Measurements from ENCODE around the gene PDE3A. TPM values are rescaled to one million over a fixed set of nuclear protein-coding genes. Genes with fewer than 3 reads are reported as not detected.
A peak's percentile ranks its signal among the peaks of the same experiment; 100 is the strongest.

Gene PDE3A
- total and polyA plus RNA-seq, 4 donors = 1.5 to 15.8 (median 3.4) TPM

- H3K9me3 ChIP-seq (ENCODE audit: control insufficient read depth in 4 of 4, insufficient read depth in 3 of 4, low read length in 3 of 4) = no peaks in the 10 kb centered on the region
- 92 to 95% methylated on average over 5 of the region's 5 CpGs for WGBS, 2 donors
- peak overlapping the region in 1 of 2 donors; percentile 53 for H3K27ac ChIP-seq (ENCODE audit: low read depth in 1 of 2, low read length in 1 of 2)
Measured at GRCh38 chr12:20473133-20473532, 104.8 kb downstream of the PDE3A start.

GRCh38 chr12:20474016-20474415 is 105.7 kb downstream of the PDE3A start:
- no peak for DNase-seq
- H3K36me3 ChIP-seq (ENCODE audit: control insufficient read depth in 4 of 4, insufficient read depth in 4 of 4, low read length in 4 of 4) = no peaks in the 10 kb centered on the region
- WGBS, 2 donors = 95 to 96% methylated on average over 6 of the region's 6 CpGs
- no peak for ATAC-seq (ENCODE audit: insufficient read depth, low FRiP score)
- peaks cover 0 to 29% (median 5%) of the 10 kb centered on the region in 5 donors for H3K4me1 ChIP-seq (ENCODE audit: control insufficient read depth in 5 of 5, insufficient read depth in 5 of 5, low read length in 5 of 5)
- H3K27me3 ChIP-seq (ENCODE audit: control insufficient read depth in 3 of 3, insufficient read depth in 3 of 3, low read length in 2 of 3) = no peaks in the 10 kb centered on the region
- no peak overlapping the region for H3K27ac ChIP-seq (ENCODE audit: low read depth in 1 of 2, low read length in 1 of 2)
- no peak for TF ChIP-seq CTCF (IDR thresholded peaks at IDR 0.05; ENCODE audit: control extremely low read depth, extremely low read depth)
- no peak overlapping the region for H3K9ac ChIP-seq (ENCODE audit: insufficient read depth in 1 of 2, low read length in 2 of 2)
- H3K9me3 ChIP-seq (ENCODE audit: control insufficient read depth in 4 of 4, insufficient read depth in 3 of 4, low read length in 3 of 4) = no peaks in the 10 kb centered on the region
- H3K4me3 ChIP-seq = no peak overlapping the region

More at GRCh38 chr12:20473133-20473532, 104.8 kb downstream of the PDE3A start:
- no peak for DNase-seq
- no peak for TF ChIP-seq CTCF (IDR thresholded peaks at IDR 0.05; ENCODE audit: control extremely low read depth, extremely low read depth)
- peaks cover 0 to 35% (median 8%) of the 10 kb centered on the region in 5 donors for H3K4me1 ChIP-seq (ENCODE audit: control insufficient read depth in 5 of 5, insufficient read depth in 5 of 5, low read length in 5 of 5)
- H3K27me3 ChIP-seq (ENCODE audit: control insufficient read depth in 3 of 3, insufficient read depth in 3 of 3, low read length in 2 of 3) = no peaks in the 10 kb centered on the region
- H3K36me3 ChIP-seq (ENCODE audit: control insufficient read depth in 4 of 4, insufficient read depth in 4 of 4, low read length in 4 of 4) = no peaks in the 10 kb centered on the region
- no peak overlapping the region for H3K4me3 ChIP-seq
- H3K9ac ChIP-seq (ENCODE audit: insufficient read depth in 1 of 2, low read length in 2 of 2) = no peak overlapping the region
- ATAC-seq (ENCODE audit: insufficient read depth, low FRiP score) = no peak

GRCh38 chr12:20474443-20474842 is 106.1 kb downstream of the PDE3A start:
- peak overlapping the region in 1 of 2 donors; percentile 53 for H3K27ac ChIP-seq (ENCODE audit: low read depth in 1 of 2, low read length in 1 of 2)
- H3K27me3 ChIP-seq (ENCODE audit: control insufficient read depth in 3 of 3, insufficient read depth in 3 of 3, low read length in 2 of 3) = no peaks in the 10 kb centered on the region
- peaks cover 0 to 29% (median 5%) of the 10 kb centered on the region in 5 donors for H3K4me1 ChIP-seq (ENCODE audit: control insufficient read depth in 5 of 5, insufficient read depth in 5 of 5, low read length in 5 of 5)
- 78 to 88% methylated on average over 4 of the region's 4 CpGs for WGBS, 2 donors
- H3K4me3 ChIP-seq = no peak overlapping the region
- DNase-seq (no peak), ATAC-seq (ENCODE audit: insufficient read depth, low FRiP score) (no peak)
- H3K36me3 ChIP-seq (ENCODE audit: control insufficient read depth in 4 of 4, insufficient read depth in 4 of 4, low read length in 4 of 4) = no peaks in the 10 kb centered on the region
- H3K9ac ChIP-seq (ENCODE audit: insufficient read depth in 1 of 2, low read length in 2 of 2) = no peak overlapping the region
- H3K9me3 ChIP-seq (ENCODE audit: control insufficient read depth in 4 of 4, insufficient read depth in 3 of 4, low read length in 3 of 4) = no peaks in the 10 kb centered on the region
- TF ChIP-seq CTCF (IDR thresholded peaks at IDR 0.05; ENCODE audit: control extremely low read depth, extremely low read depth) = no peak

GRCh38 chr12:20475542-20475941 is 107.2 kb downstream of the PDE3A start:
- no peaks in the 10 kb centered on the region for H3K9me3 ChIP-seq (ENCODE audit: control insufficient read depth in 4 of 4, insufficient read depth in 3 of 4, low read length in 3 of 4)
- TF ChIP-seq CTCF (IDR thresholded peaks at IDR 0.05; ENCODE audit: control extremely low read depth, extremely low read depth) = no peak
- H3K4me1 ChIP-seq (ENCODE audit: control insufficient read depth in 5 of 5, insufficient read depth in 5 of 5, low read length in 5 of 5) = peaks cover 0 to 31% (median 5%) of the 10 kb centered on the region in 5 donors
- no peak overlapping the region for H3K4me3 ChIP-seq
- no peaks in the 10 kb centered on the region for H3K27me3 ChIP-seq (ENCODE audit: control insufficient read depth in 3 of 3, insufficient read depth in 3 of 3, low read length in 2 of 3)
- H3K9ac ChIP-seq (ENCODE audit: insufficient read depth in 1 of 2, low read length in 2 of 2) = no peak overlapping the region
- ATAC-seq (ENCODE audit: insufficient read depth, low FRiP score) (no peak), DNase-seq (no peak)
- 69 to 90% methylated on average over 5 of the region's 5 CpGs for WGBS, 2 donors
- H3K36me3 ChIP-seq (ENCODE audit: control insufficient read depth in 4 of 4, insufficient read depth in 4 of 4, low read length in 4 of 4) = no peaks in the 10 kb centered on the region
- peak overlapping the region in 1 of 2 donors; percentile 53 for H3K27ac ChIP-seq (ENCODE audit: low read depth in 1 of 2, low read length in 1 of 2)

All from lung (tissue), 12 donors.